Activated gamma-delta T cell treated with Interleukin-2 at 50 U/mL for 16 hours (primary cell): ENCODE measurements around the gene MROH8.
A peak's percentile ranks its signal among the peaks of the same experiment; 100 is the strongest.

Source experiments
- DNase-seq: peaks from one replicate; pipeline ENCODE4 v3.0.0-alpha.2; 2020

MROH8 gene

GRCh38 chr20:37198932-37199660, 19.7 kb upstream of the MROH8 start:
- DNase-seq = no peak

- no peak for DNase-seq
These were observed 15.5 kb upstream of the MROH8 start for GRCh38 chr20:37194621-37195417.

GRCh38 chr20:37193821-37194220, 14.5 kb upstream of the MROH8 start:
- DNase-seq = no peak

GRCh38 chr20:37193226-37193625, 13.9 kb upstream of the MROH8 start:
- no peak for DNase-seq

- peak; percentile 70 for DNase-seq
These were observed 12.9 kb upstream of the MROH8 start for GRCh38 chr20:37192137-37192854.

- no peak for DNase-seq
These were observed 11.2 kb upstream of the MROH8 start for GRCh38 chr20:37190354-37191112.

- no peak for DNase-seq
These were observed 10.2 kb upstream of the MROH8 start for GRCh38 chr20:37189416-37190016.

GRCh38 chr20:37188787-37189186, 9.4 kb upstream of the MROH8 start:
- no peak for DNase-seq

GRCh38 chr20:37185686-37186085, 6.3 kb upstream of the MROH8 start:
- no peak for DNase-seq

GRCh38 chr20:37179683-37180524, 556 bp upstream of the MROH8 start:
- no peak for DNase-seq

- no peak for DNase-seq
These were observed 6.5 kb downstream of the MROH8 start for GRCh38 chr20:37172836-37173235.

GRCh38 chr20:37166867-37167266, 12.5 kb downstream of the MROH8 start:
- no peak for DNase-seq

- no peak for DNase-seq
These were observed 14.3 kb downstream of the MROH8 start for GRCh38 chr20:37165031-37165430.

GRCh38 chr20:37163832-37164554, 15.4 kb downstream of the MROH8 start:
- DNase-seq = no peak

GRCh38 chr20:37162646-37163045, 16.7 kb downstream of the MROH8 start:
- no peak for DNase-seq

- no peak for DNase-seq
These were observed 17.4 kb downstream of the MROH8 start for GRCh38 chr20:37161830-37162549.

GRCh38 chr20:37160683-37161082, 18.7 kb downstream of the MROH8 start:
- DNase-seq = no peak

GRCh38 chr20:37158248-37158647, 21.1 kb downstream of the MROH8 start:
- DNase-seq = no peak

GRCh38 chr20:37155987-37156386, 23.4 kb downstream of the MROH8 start:
- no peak for DNase-seq

GRCh38 chr20:37154684-37155298, 24.6 kb downstream of the MROH8 start:
- no peak for DNase-seq
